Stimulated activated CD4-positive, alpha-beta T cell treated with anti-CD3 and anti-CD28 coated beads, Interleukin-12 subunit alpha, Interleukin-12 subunit beta, amount 100 ng/mL, for 48 hours (primary cell): ENCODE measurements around the gene PRTG.
"Not testable (repeated sequence)": the region's sequence is repeated elsewhere in the genome, so short reads cannot be mapped to it uniquely, and the experiment has no call there.

ENCODE experiments used
- DNase-seq, 3 donors: peaks; one replicate each; pipeline ENCODE4 v3.0.0-alpha.2; 2020; ENCODE audit warnings: low read depth in 2 of 3, low spot score in 1 of 3

PRTG gene

GRCh38 chr15:55743729-55744655 lies 1.0 kb upstream of the PRTG start:
- no peak for DNase-seq

DNA sequence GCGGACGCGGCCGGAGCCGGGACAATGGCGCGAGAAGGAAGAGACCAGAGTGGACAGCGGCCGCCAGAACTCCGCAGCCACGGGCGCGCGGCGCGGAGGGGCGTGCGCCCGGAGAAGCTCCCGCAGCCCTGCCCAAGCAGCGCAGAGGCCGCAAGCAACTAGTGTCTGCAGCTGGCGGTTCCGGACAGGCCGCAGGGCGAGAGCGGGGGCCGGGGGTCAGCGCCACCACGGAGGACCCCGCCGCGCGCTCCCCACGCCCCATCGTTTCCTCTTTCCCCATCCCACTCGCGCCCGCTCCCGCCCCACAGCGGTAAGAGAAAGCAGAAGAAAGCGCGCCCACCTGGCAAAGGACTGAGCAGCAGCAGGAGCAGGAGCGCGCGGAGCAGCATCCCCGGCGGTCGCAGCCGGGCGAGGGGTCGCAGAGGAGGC lies 440 bp downstream of the PRTG start:
- no peak for DNase-seq

- no peak for DNase-seq
Observed at GRCh38 chr15:55741833-55742497, 987 bp downstream of the PRTG start.

- no peak for DNase-seq
Observed at GRCh38 chr15:55740981-55741832, 1.7 kb downstream of the PRTG start.

DNA sequence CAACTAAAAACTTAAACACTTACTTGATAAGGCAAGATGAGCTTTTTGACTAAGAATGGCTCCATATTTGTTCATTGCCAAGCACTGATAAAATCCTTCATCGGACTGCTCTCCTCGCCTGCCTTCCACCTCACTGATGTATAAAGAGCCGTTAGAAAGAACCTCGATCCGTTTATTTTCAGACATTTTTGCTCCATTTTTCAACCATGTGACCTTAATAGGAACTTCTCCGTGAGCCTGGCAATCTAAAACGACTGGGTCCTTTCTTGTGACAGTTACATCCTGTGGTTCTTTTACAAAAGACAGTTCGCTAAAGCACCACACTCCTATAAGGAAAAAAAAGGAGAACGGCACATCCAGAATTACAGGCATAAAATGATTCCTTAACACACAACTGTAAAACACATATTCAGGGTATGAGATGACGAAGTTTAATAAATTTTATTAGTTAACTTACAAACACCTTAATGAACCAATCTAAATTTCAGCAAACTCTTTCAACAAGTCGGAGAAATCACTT lies 2.5 kb downstream of the PRTG start:
- DNase-seq, result no peak

- DNase-seq, result no peak
Observed at GRCh38 chr15:55739641-55740040, 3.3 kb downstream of the PRTG start.

DNA sequence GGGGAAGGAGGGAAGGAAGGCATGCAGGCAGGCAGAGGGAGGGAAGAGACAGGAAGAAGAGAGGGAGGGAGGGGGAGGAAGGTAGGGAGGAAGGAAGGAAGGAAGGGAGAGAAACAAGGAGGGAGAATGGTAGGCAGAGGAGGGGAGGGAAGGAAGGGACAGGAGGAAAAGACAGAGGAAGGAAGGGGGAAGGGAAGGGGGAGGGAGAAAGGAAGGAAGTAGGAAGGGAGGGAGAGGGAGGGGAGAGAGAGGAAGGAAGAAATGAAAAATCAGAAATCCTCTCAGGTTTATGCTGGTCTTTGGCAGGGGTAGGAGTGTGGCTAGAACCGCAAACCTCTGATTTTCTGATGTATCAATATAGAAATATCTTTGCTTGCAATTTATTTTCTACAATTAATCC lies 4.2 kb downstream of the PRTG start:
- DNase-seq, result no peak

DNA sequence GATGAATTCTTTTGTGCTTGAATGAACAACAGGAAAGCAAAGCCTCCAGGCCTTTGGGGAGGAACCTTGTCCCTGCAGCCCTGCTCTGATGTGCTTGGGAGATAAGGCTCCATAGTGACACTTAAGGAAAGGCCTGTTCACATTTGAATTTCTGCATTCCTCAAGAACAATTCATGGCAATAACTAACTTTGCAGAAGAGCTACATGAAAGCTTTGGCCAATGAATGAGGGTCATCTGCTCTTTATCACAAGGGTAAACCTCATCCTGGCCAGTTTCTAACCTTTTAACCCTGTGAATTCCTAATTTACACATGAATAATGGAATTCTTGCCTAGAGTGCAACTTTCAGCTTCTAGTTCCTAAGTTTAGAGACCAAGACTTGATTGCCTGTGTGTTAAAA lies 5.6 kb downstream of the PRTG start:
- no peak for DNase-seq

DNA sequence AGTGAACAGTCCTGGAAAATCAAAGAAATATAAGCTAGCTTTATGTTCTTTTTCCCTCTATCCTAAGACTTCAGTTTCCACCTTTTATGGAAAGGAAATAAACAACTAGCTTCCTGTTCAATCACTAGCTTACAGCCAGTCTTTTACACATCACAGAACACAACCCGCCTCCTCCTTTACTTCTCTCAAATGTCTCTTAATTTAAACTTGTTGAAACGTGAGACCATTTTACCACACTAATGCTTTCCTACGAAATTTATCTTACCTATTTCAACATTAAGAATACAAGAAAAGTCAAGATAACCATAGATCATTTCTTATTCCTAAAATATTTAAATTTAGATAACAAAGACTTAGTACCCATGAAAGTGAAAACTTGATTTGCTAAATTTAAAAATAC lies 6.2 kb downstream of the PRTG start:
- no peak for DNase-seq

DNA sequence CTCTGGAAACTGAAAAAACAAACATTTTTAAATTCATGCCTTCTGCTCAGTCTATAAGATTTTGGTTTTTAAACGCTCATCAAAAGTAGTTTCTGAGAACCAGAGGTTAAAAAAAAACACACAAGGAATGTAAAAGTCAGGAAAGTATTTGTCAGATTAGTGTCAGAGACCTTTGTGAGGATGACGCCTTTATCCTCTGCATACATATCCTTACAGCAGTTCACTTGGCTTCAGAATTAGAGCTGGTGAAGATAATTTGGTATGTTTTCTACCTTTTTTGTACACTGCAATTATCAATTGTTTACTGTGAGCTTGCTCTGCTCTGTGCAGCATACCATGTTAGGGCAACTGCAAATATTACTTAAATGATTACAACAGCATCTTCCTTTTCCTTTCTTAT lies 8.3 kb downstream of the PRTG start:
- DNase-seq, result no peak

DNA sequence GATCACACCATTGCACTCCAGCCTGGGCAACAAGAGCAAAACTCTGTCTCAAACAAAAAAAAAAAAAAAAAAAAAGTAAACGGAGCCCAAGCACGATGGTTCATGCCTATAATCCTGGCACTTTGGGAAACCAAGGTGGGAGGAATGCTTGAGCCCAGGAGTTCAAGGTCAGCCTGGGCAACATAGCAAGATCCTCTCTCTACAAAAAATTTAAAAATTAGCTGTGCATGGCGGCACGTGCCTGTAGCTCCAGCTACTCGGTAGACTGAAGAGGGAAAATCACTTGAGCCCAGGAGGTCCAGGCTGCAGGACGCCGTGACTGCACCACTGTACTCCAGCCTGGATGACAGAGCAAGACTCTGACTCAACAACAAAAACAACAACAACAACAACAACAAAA lies 9.5 kb downstream of the PRTG start:
- not testable (repeated sequence) for DNase-seq

- no peak for DNase-seq
Observed at GRCh38 chr15:55721554-55722185, 21.3 kb downstream of the PRTG start.

DNA sequence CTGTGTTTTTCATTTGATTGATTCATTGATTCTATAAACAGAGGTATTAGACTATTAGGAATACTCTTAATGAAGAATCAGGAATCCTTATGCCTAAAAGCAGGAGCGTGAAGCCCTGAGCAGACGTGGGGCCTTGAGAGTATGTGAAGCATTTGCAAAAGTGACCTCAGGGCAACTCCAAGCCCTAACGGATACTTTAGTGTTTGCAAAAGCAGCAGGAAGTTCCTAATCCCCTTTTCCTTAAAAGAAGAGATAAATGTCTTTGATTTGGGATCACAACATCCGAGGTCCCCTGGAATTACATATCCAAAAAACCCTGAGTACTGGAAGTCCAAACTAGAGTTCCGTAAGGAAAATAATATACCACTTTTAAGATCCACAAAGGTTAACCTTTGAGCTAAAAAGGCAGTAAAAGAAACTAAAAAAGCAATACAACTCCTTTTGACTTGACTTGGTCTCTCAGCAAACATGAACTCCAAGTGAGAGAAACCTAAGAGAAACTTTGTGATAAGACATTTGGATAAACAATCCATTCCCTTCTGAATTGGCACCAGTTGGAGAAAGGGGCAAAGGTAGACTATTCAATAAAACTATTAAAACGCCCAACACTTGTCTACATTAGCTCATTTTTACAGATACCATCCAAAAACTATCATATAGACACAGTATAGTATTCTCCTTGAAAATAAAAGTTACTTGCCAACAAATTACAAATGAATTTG lies 27.4 kb downstream of the PRTG start:
- DNase-seq, result no peak

DNA sequence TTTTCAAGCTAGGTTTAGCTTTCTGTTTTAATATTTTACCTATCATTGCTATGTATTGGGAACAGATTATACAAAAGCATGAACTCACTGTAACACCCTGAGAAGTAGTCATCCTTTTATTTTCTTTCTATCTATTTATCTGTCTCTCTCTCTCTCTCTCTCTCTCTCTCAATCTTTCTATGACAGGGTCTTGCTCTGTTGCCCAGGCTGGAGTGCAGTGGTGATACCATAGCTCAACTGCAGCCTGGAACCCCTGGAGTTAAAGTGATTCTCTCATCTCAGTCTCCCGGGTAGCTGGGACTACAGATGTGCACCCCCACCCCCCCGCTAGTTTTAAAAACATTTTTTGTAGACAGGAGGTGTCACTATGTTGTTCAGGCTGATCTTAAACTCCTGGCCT lies 28.9 kb downstream of the PRTG start:
- no peak for DNase-seq

DNA sequence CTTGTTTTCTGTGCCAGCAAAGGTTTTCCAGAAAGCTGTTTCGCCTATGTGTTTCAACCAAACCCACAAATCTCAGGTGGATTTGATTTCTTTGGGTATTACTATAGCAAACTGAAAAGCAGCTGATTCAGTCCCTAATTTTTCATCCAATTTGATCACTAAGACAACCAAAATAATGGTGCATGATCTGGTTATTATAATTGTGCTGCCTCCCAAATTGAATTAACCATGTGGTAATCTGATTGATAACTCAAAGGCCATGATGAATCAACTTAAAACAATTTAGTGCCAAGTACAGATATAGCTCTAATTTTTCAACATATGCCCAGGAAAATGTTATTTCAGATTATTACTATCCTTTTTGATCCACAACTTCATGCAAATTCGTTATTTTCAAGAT lies 30.6 kb downstream of the PRTG start:
- no peak for DNase-seq

DNA sequence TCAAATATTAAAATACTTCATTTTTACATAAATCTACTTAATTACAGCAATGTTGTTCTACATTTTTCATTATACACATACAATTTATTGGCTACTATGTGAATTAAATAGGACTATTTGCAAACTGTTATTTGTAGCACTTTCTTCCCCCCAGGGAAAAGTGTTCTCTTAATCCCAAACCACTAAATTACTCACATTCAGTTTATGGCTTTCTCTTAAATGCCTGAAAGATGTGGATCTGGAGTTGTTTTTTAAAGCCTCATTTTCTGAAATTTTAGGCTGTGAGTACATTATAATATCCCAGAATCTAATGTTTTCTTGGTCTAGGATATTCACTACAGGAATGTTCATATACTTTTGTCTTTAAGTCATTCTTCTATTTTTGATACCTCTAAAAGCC lies 32.7 kb downstream of the PRTG start:
- DNase-seq, result no peak

DNA sequence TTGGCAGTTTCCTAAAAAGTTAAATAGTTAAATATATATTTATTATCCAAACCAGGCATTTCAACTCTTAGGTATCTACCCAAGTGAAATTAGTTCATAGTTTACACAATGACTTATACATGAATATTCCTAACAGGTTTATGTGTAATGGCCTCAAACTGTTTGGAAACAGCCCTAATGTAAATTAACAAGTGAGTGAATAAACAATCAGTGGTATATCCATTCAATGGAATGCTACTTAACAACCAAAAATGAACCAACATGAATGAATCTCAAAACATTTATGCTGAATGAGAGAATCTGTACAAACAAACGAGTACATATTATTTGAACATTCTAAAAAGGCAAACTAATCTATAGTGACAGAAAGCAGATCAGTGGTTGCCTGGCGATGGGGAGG lies 33.5 kb downstream of the PRTG start:
- DNase-seq, result no peak

DNA sequence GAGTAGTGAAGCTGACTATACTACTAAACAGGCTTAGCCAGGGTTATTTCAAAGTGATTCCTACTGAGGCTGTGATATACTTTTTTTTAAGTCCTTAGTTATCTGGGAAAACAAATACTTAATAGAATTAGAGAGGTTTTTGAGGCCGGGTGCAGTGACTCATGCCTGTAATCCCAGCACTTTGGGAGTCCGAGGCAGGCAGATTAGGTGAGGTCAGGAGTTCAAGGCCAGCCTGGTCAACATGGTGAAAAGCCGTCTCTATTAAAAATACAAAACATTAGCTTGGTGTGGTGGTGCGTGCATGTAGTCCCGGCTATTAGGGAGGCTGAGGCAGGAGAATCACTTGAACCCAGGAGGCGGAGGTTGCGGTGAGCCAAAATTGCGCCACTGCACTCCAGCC lies 34.2 kb downstream of the PRTG start:
- no peak for DNase-seq

DNA sequence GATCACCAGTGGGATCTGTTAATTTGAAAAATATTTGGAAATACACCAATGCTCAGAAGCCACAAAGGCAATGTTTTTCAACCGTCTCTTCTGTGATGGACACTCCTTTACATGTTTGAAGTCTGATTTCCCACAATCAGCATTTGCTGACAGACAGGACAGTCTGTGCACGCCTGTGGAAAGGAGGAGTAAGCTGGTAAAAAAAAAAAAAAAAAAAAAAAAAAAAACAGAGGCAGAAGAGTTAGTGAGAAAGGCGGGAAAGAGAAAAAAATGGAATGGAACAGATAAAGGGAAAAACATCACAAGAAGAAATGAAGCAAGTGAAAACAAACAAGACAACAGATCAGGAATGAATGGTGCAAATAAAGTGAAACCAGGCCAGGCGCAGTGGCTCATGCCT lies 35.0 kb downstream of the PRTG start:
- DNase-seq, result no peak

DNA sequence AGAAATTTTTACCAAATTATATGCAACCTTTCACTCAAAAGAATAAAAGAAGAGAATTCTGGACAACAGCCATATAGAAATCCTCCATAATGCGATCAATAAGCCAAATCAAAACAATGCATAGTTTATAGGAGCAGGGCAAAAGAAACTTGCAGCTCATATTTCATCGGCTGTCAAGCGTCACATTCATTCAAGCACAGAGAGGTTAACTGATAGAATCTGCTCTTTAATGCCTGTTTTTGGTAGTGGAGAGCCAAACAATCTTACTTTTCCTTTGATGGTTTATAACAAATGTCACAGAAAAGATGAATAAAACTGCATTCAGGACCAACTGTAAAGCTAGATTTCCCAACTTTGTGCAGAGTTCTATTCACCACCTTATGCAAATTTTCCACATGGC lies 35.4 kb downstream of the PRTG start:
- no peak for DNase-seq
